Hepatocyte (in vitro differentiated cells): ENCODE measurements around the gene GLCCI1. TPM values are rescaled to one million over a fixed set of nuclear protein-coding genes. Genes with fewer than 3 reads are reported as not detected.

ENCODE experiments used
- DNase-seq: peaks from one replicate; pipeline ENCODE4 v3.0.0-alpha.2; 2016; ENCODE audit warnings: low spot score
- H2AFZ ChIP-seq: fragments of 200-600 bp; sonication (generic); 2 replicates; pipeline ENCODE4 v1.6.0; 2016; ENCODE audit warnings: antibody characterized with exemption, mild to moderate bottlenecking
- H3K27ac ChIP-seq: fragments of 200-600 bp; sonication (generic); 2 replicates; pipeline ENCODE4 v1.5.1; 2016; ENCODE audit warnings: mild to moderate bottlenecking
- H3K27me3 ChIP-seq: fragments of 200-600 bp; sonication (generic); 2 replicates; pipeline ENCODE4 v1.6.1; 2016
- H3K36me3 ChIP-seq: fragments of 200-600 bp; sonication (generic); replicated peaks from 2 replicates; pipeline ENCODE4 v1.5.1; 2016; ENCODE audit warnings: low read depth; ENCODE audit not compliant: insufficient read depth
- H3K4me1 ChIP-seq: fragments of 200-600 bp; sonication (generic); 2 replicates; pipeline ENCODE4 v1.5.1; 2016; ENCODE audit warnings: mild to moderate bottlenecking, moderate library complexity; ENCODE audit not compliant: insufficient read depth
- H3K4me2 ChIP-seq: fragments of 200-600 bp; sonication (generic); 2 replicates; pipeline ENCODE4 v1.6.0; 2016
- H3K4me3 ChIP-seq: fragments of 200-600 bp; sonication (generic); 2 replicates; pipeline ENCODE4 v1.5.1; 2016; ENCODE audit warnings: mild to moderate bottlenecking
- H3K79me2 ChIP-seq: fragments of 200-600 bp; sonication (generic); 2 replicates; pipeline ENCODE4 v1.6.0; 2017; ENCODE audit warnings: mild to moderate bottlenecking
- H3K9me2 ChIP-seq: fragments of 200-600 bp; sonication (generic); replicated peaks from 2 replicates; pipeline ENCODE4 v1.6.0; 2017; ENCODE audit warnings: mild to moderate bottlenecking; ENCODE audit not compliant: insufficient read depth
- H3K9me3 ChIP-seq: fragments of 200-600 bp; sonication (generic); 2 replicates; pipeline ENCODE4 v1.5.1; 2016; ENCODE audit warnings: low read depth, mild to moderate bottlenecking
- H4K20me1 ChIP-seq: fragments of 200-600 bp; sonication (generic); 2 replicates; pipeline ENCODE4 v1.6.0; 2016; ENCODE audit warnings: mild to moderate bottlenecking; ENCODE audit not compliant: insufficient read depth, poor library complexity, severe bottlenecking
- EZH2 ChIP-seq: fragments of 200-600 bp; sonication (generic); IDR thresholded peaks from 2 replicates; pipeline ENCODE4 v1.6.1; 2016; ENCODE audit warnings: antibody characterized with exemption, mild to moderate bottlenecking, borderline replicate concordance
- EZH2phosphoT487 ChIP-seq: fragments of 200-600 bp; sonication (generic); IDR thresholded peaks from one replicate; pipeline ENCODE4 v1.6.1; 2018; ENCODE audit warnings: antibody characterized with exemption, mild to moderate bottlenecking, low read depth, moderate library complexity; ENCODE audit not compliant: unreplicated experiment, severe bottlenecking
- WGBS: methylation state at CpG from one replicate; pipeline ENCODE4 v1.1.6; 2016; ENCODE audit warnings: low lambda C conversion rate; ENCODE audit errors: missing lambda C conversion rate; 5-methylcytosine and 5-hydroxymethylcytosine counted together
- polyA plus RNA-seq: library from polyadenylated mRNA; unstranded; fragments of >200 nt; fragmentation: Nextera tagmentation; extraction: Ambion mirVana; gene quantifications from 2 replicates; pipeline ENCODE4 v1.2.1, GENCODE V29; 2016
- total RNA-seq: library from RNA; depleted of rRNA; stranded (reverse); fragments of >200 nt; gene quantifications from 2 replicates; pipeline ENCODE4 v1.2.3, GENCODE V29; 2014
- TF ChIP-seq, protein P1 (sequence below): fragments of 200-600 bp; sonication (generic); IDR thresholded peaks from 2 replicates; pipeline ENCODE4 v1.5.1; 2016; ENCODE audit warnings: antibody characterized with exemption, mild to moderate bottlenecking; ENCODE audit not compliant: poor library complexity

Gene GLCCI1
- total and polyA plus RNA-seq, 2 experiments from 2014 or later = 15.7 to 21.4 TPM

DNA sequence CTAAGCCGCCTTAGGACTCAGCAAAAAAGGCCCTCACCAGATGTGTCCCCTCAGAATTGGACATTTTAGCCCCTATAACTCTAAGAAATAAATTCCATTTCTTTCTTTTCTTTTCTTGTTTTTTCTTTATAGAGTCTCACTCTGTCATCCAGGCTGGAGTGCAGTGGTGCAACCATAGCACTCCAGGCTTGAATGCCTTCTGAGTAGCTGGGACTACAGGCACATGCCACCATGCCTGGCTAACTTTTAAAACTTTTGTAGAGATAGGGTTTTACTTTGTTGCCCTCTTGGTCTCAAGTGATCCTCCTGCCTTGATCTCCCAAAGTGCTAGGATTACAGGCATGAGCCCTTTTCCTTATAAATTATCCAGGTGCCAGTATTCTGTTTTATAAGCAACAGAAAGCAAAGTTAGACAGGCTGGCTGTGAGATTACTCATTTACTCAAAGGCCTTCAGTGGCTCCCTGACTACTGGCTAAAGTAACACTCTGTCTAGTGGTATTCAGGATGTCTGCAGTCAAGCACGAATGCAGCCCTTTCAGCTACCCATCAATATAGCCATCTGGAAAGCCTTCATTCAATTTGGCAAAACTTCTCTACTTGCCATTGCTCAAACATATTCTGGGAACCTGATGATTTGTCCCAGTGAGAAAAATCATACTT is 164.7 kb downstream of the GLCCI1 start:
- Histone ChIP-seq H3K4me2 (no peak overlapping the region), H3K4me1 (no peaks in the 10 kb centered on the region), H4K20me1 (no peaks in the 10 kb centered on the region), H3K4me3 (no peak overlapping the region), H3K27ac (no peak overlapping the region), H3K79me2 (no peaks in the 10 kb centered on the region), H3K36me3 (no peaks in the 10 kb centered on the region), H3K9me2 (no peaks in the 10 kb centered on the region), H3K9me3 (no peaks in the 10 kb centered on the region), H3K27me3 (no peaks in the 10 kb centered on the region), H2AFZ (no peak overlapping the region)
- WGBS = 91% methylated on average over 2 of the region's 2 CpGs
- TF ChIP-seq, protein P1, sequence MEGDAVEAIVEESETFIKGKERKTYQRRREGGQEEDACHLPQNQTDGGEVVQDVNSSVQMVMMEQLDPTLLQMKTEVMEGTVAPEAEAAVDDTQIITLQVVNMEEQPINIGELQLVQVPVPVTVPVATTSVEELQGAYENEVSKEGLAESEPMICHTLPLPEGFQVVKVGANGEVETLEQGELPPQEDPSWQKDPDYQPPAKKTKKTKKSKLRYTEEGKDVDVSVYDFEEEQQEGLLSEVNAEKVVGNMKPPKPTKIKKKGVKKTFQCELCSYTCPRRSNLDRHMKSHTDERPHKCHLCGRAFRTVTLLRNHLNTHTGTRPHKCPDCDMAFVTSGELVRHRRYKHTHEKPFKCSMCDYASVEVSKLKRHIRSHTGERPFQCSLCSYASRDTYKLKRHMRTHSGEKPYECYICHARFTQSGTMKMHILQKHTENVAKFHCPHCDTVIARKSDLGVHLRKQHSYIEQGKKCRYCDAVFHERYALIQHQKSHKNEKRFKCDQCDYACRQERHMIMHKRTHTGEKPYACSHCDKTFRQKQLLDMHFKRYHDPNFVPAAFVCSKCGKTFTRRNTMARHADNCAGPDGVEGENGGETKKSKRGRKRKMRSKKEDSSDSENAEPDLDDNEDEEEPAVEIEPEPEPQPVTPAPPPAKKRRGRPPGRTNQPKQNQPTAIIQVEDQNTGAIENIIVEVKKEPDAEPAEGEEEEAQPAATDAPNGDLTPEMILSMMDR = no peak
- TF ChIP-seq EZH2phosphoT487 = no peak
- no peak for DNase-seq

- Histone ChIP-seq H2AFZ (no peak overlapping the region), H3K36me3 (no peaks in the 10 kb centered on the region), H3K9me2 (no peaks in the 10 kb centered on the region), H3K27ac (no peak overlapping the region), H3K4me2 (no peak overlapping the region), H3K4me1 (no peaks in the 10 kb centered on the region), H3K27me3 (no peaks in the 10 kb centered on the region), H3K79me2 (no peaks in the 10 kb centered on the region), H4K20me1 (no peaks in the 10 kb centered on the region), H3K4me3 (no peak overlapping the region), H3K9me3 (no peaks in the 10 kb centered on the region)
- WGBS = 81% methylated on average over 10 of the region's 10 CpGs
- no peak for DNase-seq
- no peak for TF ChIP-seq EZH2
- TF ChIP-seq EZH2phosphoT487 = no peak
- TF ChIP-seq, protein P1 = no peak
Observed at GRCh38 chr7:8134089-8134733, 165.6 kb downstream of the GLCCI1 start.

DNA sequence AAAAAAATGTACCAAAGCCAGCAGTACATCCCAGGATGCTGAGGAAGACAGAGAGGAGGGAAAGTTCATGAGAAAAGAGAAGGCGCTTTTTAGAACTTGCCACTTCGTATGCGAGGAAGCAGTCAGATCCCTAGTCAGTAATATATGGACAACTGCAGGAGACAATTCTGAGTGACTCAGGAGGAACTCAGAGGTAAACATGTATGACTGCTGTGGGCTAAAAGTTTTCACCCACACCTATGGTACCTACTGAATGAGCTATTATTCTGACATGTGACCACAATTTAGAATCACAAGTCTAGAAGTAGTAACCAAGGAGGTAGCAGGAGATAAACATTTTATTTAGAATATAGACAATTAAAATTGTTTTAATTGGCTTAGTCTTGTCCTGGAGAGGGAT is 166.8 kb downstream of the GLCCI1 start:
- H3K79me2 ChIP-seq = no peaks in the 10 kb centered on the region
- no peaks in the 10 kb centered on the region for H3K4me1 ChIP-seq
- H3K36me3 ChIP-seq = no peaks in the 10 kb centered on the region
- 97% methylated on average over 3 of the region's 3 CpGs for WGBS
- no peak overlapping the region for H3K4me2 ChIP-seq
- H3K27me3 ChIP-seq = no peaks in the 10 kb centered on the region
- no peaks in the 10 kb centered on the region for H4K20me1 ChIP-seq
- DNase-seq = no peak
- H2AFZ ChIP-seq = no peak overlapping the region
- no peak overlapping the region for H3K4me3 ChIP-seq
- H3K9me2 ChIP-seq = no peaks in the 10 kb centered on the region
- TF ChIP-seq EZH2phosphoT487 (no peak), EZH2 (no peak)
- TF ChIP-seq, protein P1 = no peak
- no peak overlapping the region for H3K27ac ChIP-seq
- no peaks in the 10 kb centered on the region for H3K9me3 ChIP-seq
